ENCODE data around the gene TBX20. TPM values are rescaled to one million over a fixed set of nuclear protein-coding genes. Genes with fewer than 3 reads are reported as not detected.

The TBX20 gene
- total and polyA plus RNA-seq, 10 of the 15 experiments (the other 5 are each of a cell fraction or from before 2014, with no cell fraction given) = not detected

- TF ChIP-seq TBL1XR1 (IDR thresholded peaks at IDR 0.05; ENCODE audit: low read depth, low read length) (no peak), TAF1 (IDR thresholded peaks at IDR 0.05; ENCODE audit: borderline replicate concordance, low read depth, low read length) (no peak), RBBP5 (conservative IDR thresholded peaks at IDR 0.05) (no peak), HDAC6 (IDR thresholded peaks at IDR 0.05; ENCODE audit: unreplicated experiment) (no peak), RELA (IDR thresholded peaks at IDR 0.05; ENCODE audit: borderline replicate concordance, partially characterized antibody) (no peak), KLF5 (IDR thresholded peaks at IDR 0.05; ENCODE audit: partially characterized antibody) (no peak), POLR2AphosphoS2 (IDR thresholded peaks at IDR 0.05; ENCODE audit: low read depth, low read length) (no peak), ZBED1 (IDR thresholded peaks at IDR 0.05; ENCODE audit: borderline replicate concordance) (no peak), BRCA1 (IDR thresholded peaks at IDR 0.05; ENCODE audit: low read depth, low read length) (no peak), ZSCAN29 (IDR thresholded peaks at IDR 0.05) (no peak), NBN (IDR thresholded peaks at IDR 0.05) (no peak)
Observed at GRCh38 chr7:35263396-35263795, 9.5 kb upstream of the TBX20 start (continued).

GRCh38 chr7:35261476-35262285 is 7.8 kb upstream of the TBX20 start:
- CTCF ChIA-PET = no interaction called here
- TF ChIP-seq KLF5 (IDR thresholded peaks at IDR 0.05; ENCODE audit: partially characterized antibody) (no peak), FOS (IDR thresholded peaks at IDR 0.05; ENCODE audit: borderline replicate concordance, extremely low read depth, insufficient read length) (no peak), POLR2A (IDR thresholded peaks at IDR 0.05; ENCODE audit: low read depth, low read length) (no peak), EGR1 (IDR thresholded peaks at IDR 0.05; ENCODE audit: borderline replicate concordance in 1 of 2, low read depth in 2 of 2, low read length in 2 of 2) (no peak), IRF5 (IDR thresholded peaks at IDR 0.05; ENCODE audit: borderline replicate concordance) (no peak), ZZZ3 (IDR thresholded peaks at IDR 0.05; ENCODE audit: control insufficient read depth, insufficient read length, low read depth) (no peak), HDGF (IDR thresholded peaks at IDR 0.05) (no peak), CREM (IDR thresholded peaks at IDR 0.05; ENCODE audit: low read depth) (no peak), DPF2 (IDR thresholded peaks at IDR 0.05) (no peak), TCF3 (IDR thresholded peaks at IDR 0.05; ENCODE audit: borderline replicate concordance, insufficient read depth, low read depth, low read length) (no peak), ZNF217 (IDR thresholded peaks at IDR 0.05) (no peak), MAX (IDR thresholded peaks at IDR 0.05; ENCODE audit: low read depth, low read length) (no peak), GABPA (IDR thresholded peaks at IDR 0.05; ENCODE audit: low read depth) (no peak), EZH2 (IDR thresholded peaks at IDR 0.05; ENCODE audit: borderline replicate concordance, control insufficient read depth, low read depth, low read length) (no peak), HDAC6 (IDR thresholded peaks at IDR 0.05; ENCODE audit: unreplicated experiment) (no peak), IKZF1 (conservative IDR thresholded peaks at IDR 0.05) (no peak), HCFC1 (IDR thresholded peaks at IDR 0.05; ENCODE audit: low read length) (no peak)

More at GRCh38 chr7:35261476-35262285, 7.8 kb upstream of the TBX20 start:
- Histone ChIP-seq H3K79me2 (ENCODE audit: control insufficient read depth, insufficient read depth, low read length) (no peaks in the 10 kb centered on the region), H3K9ac (ENCODE audit: control insufficient read depth, insufficient read depth, low read length) (no peak overlapping the region), H3K36me3 (ENCODE audit: control insufficient read depth in 2 of 2, insufficient read depth in 2 of 2, low read length in 1 of 2) (no peaks in the 10 kb centered on the region), H3K27me3 (replicated peaks in 1 of 2; ENCODE audit: control insufficient read depth in 2 of 2, insufficient read depth in 2 of 2, low read length in 1 of 2) (peaks cover 14 to 30% of the 10 kb centered on the region in 2 experiments), H2AFZ (ENCODE audit: control insufficient read depth, low read depth, low read length) (no peak overlapping the region), H3K9me3 (replicated peaks; ENCODE audit: control insufficient read depth, insufficient read depth, low read length) (no peaks in the 10 kb centered on the region; the same call in 2 of the 3 replicates), H3K4me1 (ENCODE audit: control insufficient read depth, insufficient read depth, low read length) (no peaks in the 10 kb centered on the region), H3K27ac (ENCODE audit: control insufficient read depth, insufficient read depth) (no peak overlapping the region), H3K4me3 (no peak overlapping the region), H4K20me1 (ENCODE audit: control insufficient read depth, insufficient read depth) (no peaks in the 10 kb centered on the region), H3K4me2 (ENCODE audit: control insufficient read depth, insufficient read depth) (no peak overlapping the region)
- DNase-seq (ENCODE audit: low read depth, low spot score) (no peak), FAIRE-seq (no peak), ATAC-seq (no peak)
- SMC1A ChIA-PET (ENCODE audit: uncharacterized antibody, unreplicated experiment) = no interaction called here
- RAD21 ChIA-PET (ENCODE audit: unreplicated experiment) = no interaction called here
- POLR2A ChIA-PET = no interaction called here
- intact Hi-C loops (cut with micrococcal nuclease; ENCODE audit: unreplicated experiment) = no loop called here
- BruUV-seq (replicated peaks) = no TSS peak
- in situ Hi-C loops (cut with MboI) = no loop called here
- WGBS (ENCODE audit: insufficient coverage, insufficient replicate concordance, low lambda C conversion rate, missing lambda C conversion rate) = 12% methylated on average over 56 of the region's 56 CpGs
